OCI-LY3 (cell line): ENCODE measurements around the gene LUZP2.

Experiments
- H2AFZ ChIP-seq: fragments of 200-600, 300-600 bp; shearing (Covaris generic); 2 replicates; pipeline ENCODE4 v1.6.0; 2014; ENCODE audit warnings: antibody characterized with exemption, low read depth, low read length
- H3K27ac ChIP-seq: fragments of 200-600, 300-600 bp; sonication (generic); 2 replicates; pipeline ENCODE4 v1.5.1; 2014; ENCODE audit warnings: mild to moderate bottlenecking, low read length, moderate library complexity, mixed read lengths
- H3K27me3 ChIP-seq: fragments of 200-600, 300-600 bp; sonication (generic); 2 replicates; pipeline ENCODE4 v1.6.1; 2014; ENCODE audit warnings: low read depth, low read length, mixed read lengths
- H3K36me3 ChIP-seq: fragments of 200-600, 300-600 bp; sonication (generic); replicated peaks from 2 replicates; pipeline ENCODE3; 2014; ENCODE audit warnings: low read depth, low read length, mixed read lengths
- H3K4me1 ChIP-seq: fragments of 300-600, 200-600 bp; sonication (generic); 2 replicates; pipeline ENCODE4 v1.6.1; 2014; ENCODE audit warnings: low read length, mixed read lengths
- H3K4me2 ChIP-seq: fragments of 200-600, 300-600 bp; sonication (generic); 2 replicates; pipeline ENCODE4 v1.6.1; 2014; ENCODE audit warnings: low read length, mixed read lengths
- H3K4me3 ChIP-seq: fragments of 300-600, 200-600 bp; sonication (generic); 2 replicates; pipeline ENCODE4 v1.5.1; 2014; ENCODE audit warnings: antibody characterized with exemption, mild to moderate bottlenecking, low read length, moderate library complexity
- H3K79me2 ChIP-seq: fragments of 300-600, 200-600 bp; shearing (Covaris generic); 2 replicates; pipeline ENCODE4 v1.6.1; 2014; ENCODE audit warnings: mild to moderate bottlenecking, low read length, mixed read lengths
- H3K9ac ChIP-seq: fragments of 300-600, 200-600 bp; shearing (Covaris generic); 2 replicates; pipeline ENCODE4 v1.6.0; 2014; ENCODE audit warnings: mild to moderate bottlenecking, low read length, moderate library complexity
- H3K9me3 ChIP-seq: fragments of 200-600, 300-600 bp; shearing (Covaris generic); 2 replicates; pipeline ENCODE4 v1.6.1; 2014; ENCODE audit warnings: low read length, mixed read lengths; ENCODE audit not compliant: insufficient read depth
- H4K20me1 ChIP-seq: fragments of 200-600, 300-600 bp; sonication (generic); 2 replicates; pipeline ENCODE4 v1.6.1; 2016; ENCODE audit warnings: low read length, mixed read lengths; ENCODE audit not compliant: insufficient read depth
- EZH2phosphoT487 ChIP-seq: fragments of 200-600 bp; shearing (Covaris generic); IDR thresholded peaks from 2 replicates; pipeline ENCODE4 v1.6.1; 2018; ENCODE audit warnings: antibody characterized with exemption, mixed run types, low read depth
- TF ChIP-seq, protein P1 (sequence below): fragments of 200-600, 300-600 bp; sonication (generic); IDR thresholded peaks from 2 replicates; pipeline ENCODE4 v1.5.1; 2014; ENCODE audit warnings: antibody characterized with exemption, low read length, low read depth

The LUZP2 gene

DNA sequence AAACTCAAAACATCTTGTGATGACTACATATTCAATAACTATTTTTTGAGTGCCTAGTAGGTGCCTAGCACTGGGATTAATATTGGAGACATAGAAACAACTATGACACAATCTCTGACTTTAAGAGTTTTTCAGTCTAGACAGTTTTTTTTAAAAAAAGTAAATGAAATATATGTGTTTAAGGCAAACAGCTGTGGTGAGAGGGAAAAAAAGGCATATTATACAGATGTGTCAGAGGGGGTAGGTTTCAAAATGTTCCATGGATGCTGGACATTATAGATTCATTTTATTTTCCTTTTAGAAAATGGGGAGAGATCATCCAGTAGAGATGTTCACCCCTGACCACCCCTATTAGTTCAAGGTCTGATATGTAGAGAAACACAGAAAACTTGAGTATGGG lies 90.8 kb downstream of the LUZP2 start:
- H3K4me1 ChIP-seq, result peaks cover 13% of the 10 kb centered on the region
- no peaks in the 10 kb centered on the region for H3K36me3 ChIP-seq
- no peak overlapping the region for H3K9ac ChIP-seq
- H3K4me3 ChIP-seq, result no peak overlapping the region
- H3K9me3 ChIP-seq, result no peaks in the 10 kb centered on the region
- no peaks in the 10 kb centered on the region for H3K79me2 ChIP-seq
- TF ChIP-seq EZH2phosphoT487, result no peak
- TF ChIP-seq, protein P1, sequence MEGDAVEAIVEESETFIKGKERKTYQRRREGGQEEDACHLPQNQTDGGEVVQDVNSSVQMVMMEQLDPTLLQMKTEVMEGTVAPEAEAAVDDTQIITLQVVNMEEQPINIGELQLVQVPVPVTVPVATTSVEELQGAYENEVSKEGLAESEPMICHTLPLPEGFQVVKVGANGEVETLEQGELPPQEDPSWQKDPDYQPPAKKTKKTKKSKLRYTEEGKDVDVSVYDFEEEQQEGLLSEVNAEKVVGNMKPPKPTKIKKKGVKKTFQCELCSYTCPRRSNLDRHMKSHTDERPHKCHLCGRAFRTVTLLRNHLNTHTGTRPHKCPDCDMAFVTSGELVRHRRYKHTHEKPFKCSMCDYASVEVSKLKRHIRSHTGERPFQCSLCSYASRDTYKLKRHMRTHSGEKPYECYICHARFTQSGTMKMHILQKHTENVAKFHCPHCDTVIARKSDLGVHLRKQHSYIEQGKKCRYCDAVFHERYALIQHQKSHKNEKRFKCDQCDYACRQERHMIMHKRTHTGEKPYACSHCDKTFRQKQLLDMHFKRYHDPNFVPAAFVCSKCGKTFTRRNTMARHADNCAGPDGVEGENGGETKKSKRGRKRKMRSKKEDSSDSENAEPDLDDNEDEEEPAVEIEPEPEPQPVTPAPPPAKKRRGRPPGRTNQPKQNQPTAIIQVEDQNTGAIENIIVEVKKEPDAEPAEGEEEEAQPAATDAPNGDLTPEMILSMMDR, result no peak
- no peak overlapping the region for H3K27ac ChIP-seq
- H3K4me2 ChIP-seq, result no peak overlapping the region
- no peaks in the 10 kb centered on the region for H4K20me1 ChIP-seq
- no peak overlapping the region for H2AFZ ChIP-seq
- no peaks in the 10 kb centered on the region for H3K27me3 ChIP-seq

DNA sequence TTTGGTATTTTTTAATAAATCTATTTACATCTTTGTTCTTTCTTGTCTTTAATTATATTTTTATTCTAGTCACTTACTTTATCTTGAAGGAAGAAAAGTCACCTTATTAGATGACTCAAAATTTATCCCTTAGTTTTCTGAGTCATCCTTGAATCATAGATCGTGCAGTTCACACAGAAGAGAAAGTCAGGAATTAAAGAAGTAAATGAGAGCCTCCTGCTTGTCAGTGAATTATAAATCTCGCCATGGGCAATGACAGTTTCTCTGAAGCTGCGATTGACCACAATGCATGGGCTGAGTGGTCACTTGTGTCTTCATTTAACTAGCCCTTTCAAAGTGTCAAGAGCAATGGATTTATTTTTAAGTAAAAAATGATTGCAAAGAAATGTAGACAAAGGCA lies 91.2 kb downstream of the LUZP2 start:
- Histone ChIP-seq H3K4me1 (peaks cover 13% of the 10 kb centered on the region), H3K9me3 (no peaks in the 10 kb centered on the region), H3K79me2 (no peaks in the 10 kb centered on the region), H3K27ac (no peak overlapping the region), H3K9ac (no peak overlapping the region), H4K20me1 (no peaks in the 10 kb centered on the region), H2AFZ (no peak overlapping the region), H3K4me2 (no peak overlapping the region), H3K36me3 (no peaks in the 10 kb centered on the region), H3K4me3 (no peak overlapping the region), H3K27me3 (no peaks in the 10 kb centered on the region)
- TF ChIP-seq, protein P1, result no peak
- no peak for TF ChIP-seq EZH2phosphoT487

DNA sequence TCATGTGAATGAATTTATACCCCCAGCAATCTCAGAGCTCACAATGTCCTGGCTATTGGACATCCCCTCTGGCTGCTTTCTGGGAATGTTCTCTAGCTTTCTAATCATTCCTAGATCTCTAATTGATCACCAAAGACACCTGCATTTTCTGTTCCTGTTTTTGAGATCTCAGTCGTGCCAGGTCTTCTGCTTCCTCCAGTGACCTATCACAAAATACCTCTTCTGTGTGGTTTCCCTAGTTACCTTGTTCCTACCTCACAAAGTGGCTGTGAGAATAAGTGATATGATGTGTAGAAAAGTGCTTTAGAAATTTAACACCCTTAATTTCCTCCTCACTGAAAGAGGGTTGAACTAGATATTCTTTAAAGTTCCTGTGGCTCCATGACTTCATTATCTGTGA lies 92.2 kb downstream of the LUZP2 start:
- Histone ChIP-seq H3K79me2 (no peaks in the 10 kb centered on the region), H2AFZ (no peak overlapping the region), H3K27ac (no peak overlapping the region), H3K9ac (no peak overlapping the region), H3K27me3 (no peaks in the 10 kb centered on the region), H3K4me1 (peaks cover 13% of the 10 kb centered on the region), H3K4me3 (no peak overlapping the region), H4K20me1 (no peaks in the 10 kb centered on the region), H3K4me2 (no peak overlapping the region), H3K9me3 (no peaks in the 10 kb centered on the region), H3K36me3 (no peaks in the 10 kb centered on the region)
- TF ChIP-seq, protein P1, result no peak
- no peak for TF ChIP-seq EZH2phosphoT487

DNA sequence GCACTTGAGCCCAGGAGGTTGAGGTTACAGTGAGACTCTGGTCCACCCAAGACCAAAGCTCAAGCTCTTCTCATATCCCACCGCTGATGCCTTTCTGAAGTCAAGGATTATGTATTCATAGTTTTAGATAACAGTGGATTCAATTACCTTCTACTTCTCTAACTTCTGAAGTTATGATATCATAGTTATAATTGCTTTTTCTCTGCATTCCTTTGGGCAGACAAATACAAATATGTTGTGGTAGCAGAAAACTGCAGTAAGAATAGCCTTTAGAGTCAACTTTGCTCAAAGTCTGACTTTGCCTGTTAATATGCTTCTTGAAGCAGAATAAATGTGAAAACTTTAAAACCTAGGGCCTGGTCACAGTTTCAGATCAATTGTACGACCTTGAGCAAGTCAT lies 94.4 kb downstream of the LUZP2 start:
- Histone ChIP-seq H4K20me1 (no peaks in the 10 kb centered on the region), H3K9me3 (no peaks in the 10 kb centered on the region), H3K79me2 (no peaks in the 10 kb centered on the region), H3K27ac (no peak overlapping the region), H3K9ac (no peak overlapping the region), H3K27me3 (no peaks in the 10 kb centered on the region), H3K4me3 (no peak overlapping the region), H3K4me2 (no peak overlapping the region), H3K4me1 (peaks cover 8% of the 10 kb centered on the region), H2AFZ (no peak overlapping the region), H3K36me3 (no peaks in the 10 kb centered on the region)
- TF ChIP-seq EZH2phosphoT487, result no peak
- TF ChIP-seq, protein P1, result no peak
